NCI-H1436 treated with DMSO at 0.1 percent for 48 hours (cell line): ENCODE data around the gene PRLR.

Experiments
- DNase-seq: peaks from one replicate; lab custom pipeline; 2025; lab: John Stamatoyannopoulos, UW

PRLR gene

GRCh38 chr5:35031276-35031675 is 199.0 kb downstream of the PRLR start:
- no peak for DNase-seq

- DNase-seq: no peak
Measured at GRCh38 chr5:35030426-35031100, 199.7 kb downstream of the PRLR start.

- no peak for DNase-seq
Measured at GRCh38 chr5:35029333-35029732, 201.0 kb downstream of the PRLR start.

GRCh38 chr5:35026941-35027340 is 203.3 kb downstream of the PRLR start:
- no peak for DNase-seq

GRCh38 chr5:35026280-35026840 is 203.9 kb downstream of the PRLR start:
- no peak for DNase-seq

- no peak for DNase-seq
Measured at GRCh38 chr5:35024911-35025510, 205.3 kb downstream of the PRLR start.

- no peak for DNase-seq
Measured at GRCh38 chr5:35023391-35024178, 206.7 kb downstream of the PRLR start.

- DNase-seq: no peak
Measured at GRCh38 chr5:35016174-35017051, 213.9 kb downstream of the PRLR start.

- DNase-seq: no peak
Measured at GRCh38 chr5:35015063-35015462, 215.2 kb downstream of the PRLR start.

- no peak for DNase-seq
Measured at GRCh38 chr5:35012796-35013195, 217.5 kb downstream of the PRLR start.

- DNase-seq: no peak
Measured at GRCh38 chr5:35012365-35012764, 217.9 kb downstream of the PRLR start.

- DNase-seq: no peak
Measured at GRCh38 chr5:35010676-35011075, 219.6 kb downstream of the PRLR start.

- no peak for DNase-seq
Measured at GRCh38 chr5:35009657-35010056, 220.6 kb downstream of the PRLR start.

GRCh38 chr5:35009019-35009418 is 221.3 kb downstream of the PRLR start:
- no peak for DNase-seq

GRCh38 chr5:35004771-35005170 is 225.5 kb downstream of the PRLR start:
- DNase-seq: no peak

- no peak for DNase-seq
Measured at GRCh38 chr5:35004200-35004599, 226.1 kb downstream of the PRLR start.

- DNase-seq: no peak
Measured at GRCh38 chr5:35003018-35003957, 227.0 kb downstream of the PRLR start.

GRCh38 chr5:35002459-35002858 is 227.8 kb downstream of the PRLR start:
- no peak for DNase-seq

- no peak for DNase-seq
Measured at GRCh38 chr5:35001842-35002241, 228.4 kb downstream of the PRLR start.
